K562 (cell line): ENCODE measurements around the gene TRMT44. TPM values are rescaled to one million over a fixed set of nuclear protein-coding genes. Genes with fewer than 3 reads are reported as not detected.

ENCODE experiments used
- ATF1 ChIP-seq, 2 experiments: fragments of 450-650 bp in 1 of 2; IDR thresholded peaks; 2 replicates each; pipeline ENCODE4 v1.6.1; 2016; ENCODE audit warnings: missing compliant biosample characterization in 1 of 2, missing genetic modification characterization in 1 of 2
- FOXA3 ChIP-seq, 2 experiments: fragments of 450-650 bp in 1 of 2; sonication (generic) in 1 of 2; formaldehyde crosslinking; IDR thresholded peaks in 1 of 2; conservative IDR thresholded peaks in 1 of 2; 2 replicates each; pipeline versions ENCODE4 v1.4.0 to v1.8.0; 2020 to 2022; ENCODE audit warnings: mild to moderate bottlenecking in 2 of 2, missing genetic modification reagents in 1 of 2
- HOXB6 ChIP-seq: fragments of 250-450 bp; sonication (Bioruptor Pico); IDR thresholded peaks from 2 replicates; pipeline ENCODE4 v1.5.1; 2022; ENCODE audit warnings: mild to moderate bottlenecking, borderline replicate concordance
- JUND ChIP-seq, 2 experiments: IDR thresholded peaks; 2 replicates in 1 of 2; 3 replicates in 1 of 2; pipeline ENCODE4 v1.6.1; 2011; ENCODE audit warnings: borderline replicate concordance in 2 of 2, low read depth in 2 of 2, low read length in 2 of 2, improper control_type of control experiment in 1 of 2, missing biosample characterization in 1 of 2, missing genetic modification characterization in 1 of 2, missing genetic modification reagents in 1 of 2
- POLR2B ChIP-seq: fragments of 450-650 bp; IDR thresholded peaks from 2 replicates; pipeline ENCODE4 v1.6.1; 2018; ENCODE audit warnings: low read depth; ENCODE audit not compliant: partially characterized antibody
- PTTG1 ChIP-seq: fragments of 450-650 bp; IDR thresholded peaks from 2 replicates; pipeline ENCODE4 v1.6.1; 2016; ENCODE audit warnings: low read depth, mild to moderate bottlenecking, missing genetic modification characterization, missing compliant biosample characterization
- ZNF766 ChIP-seq: fragments of 200-800 bp; sonication (Bioruptor generic); conservative IDR thresholded peaks from 2 replicates; pipeline ENCODE4 v1.6.1; 2016; ENCODE audit warnings: missing genetic modification characterization, missing compliant biosample characterization
- ZZZ3 ChIP-seq: fragments of 450-650 bp; IDR thresholded peaks from 2 replicates; pipeline ENCODE4 v1.6.1; 2016; ENCODE audit warnings: antibody characterized with exemption, mild to moderate bottlenecking, moderate library complexity
- polyA plus RNA-seq, 8 experiments: library from polyadenylated mRNA; depleted of rRNA in 4 of 8; stranded (reverse) in 5 of 8; unstranded in 3 of 8; fragments of >200 nt; fragmentation: Nextera tagmentation in 2 of 8; fragmentation: Illumina TruSeq in 1 of 8; extraction: Ambion mirVana in 2 of 8; extraction: Trizol in 1 of 8; gene quantifications; 2 replicates each; pipeline versions ENCODE4 v1.2.1 to v1.2.3, GENCODE V29; 2011 to 2014; ENCODE audit warnings: inconsistent platforms in 1 of 8, missing spikeins in 1 of 8
- total RNA-seq, 7 experiments: library from RNA; depleted of rRNA in 6 of 7; stranded (reverse); fragments of >200 nt in 6 of 7; fragmentation: Illumina TruSeq in 2 of 7; extraction: Trizol in 2 of 7; gene quantifications; 2 replicates each; pipeline versions ENCODE4 v1.2.1 to v1.2.3, GENCODE V29; 2011 to 2021; ENCODE audit warnings: low replicate concordance in 1 of 7
- TF ChIP-seq, protein P1 (sequence below): sonication (generic); formaldehyde crosslinking; IDR thresholded peaks from 2 replicates; pipeline ENCODE4 v1.8.1; 2023; ENCODE audit warnings: mild to moderate bottlenecking, missing genetic modification reagents
- TF ChIP-seq, protein P2 (sequence below), 2 experiments: fragments of 450-650 bp in 1 of 2; sonication (generic) in 1 of 2; formaldehyde crosslinking in 1 of 2; IDR thresholded peaks in 1 of 2; conservative IDR thresholded peaks in 1 of 2; 2 replicates each; pipeline versions ENCODE4 v1.6.1 to v1.8.1; 2016 to 2023; ENCODE audit warnings: mild to moderate bottlenecking in 2 of 2, moderate library complexity in 2 of 2, inconsistent platforms in 1 of 2, missing genetic modification reagents in 1 of 2
- TF ChIP-seq, protein P3 (sequence below), 2 experiments: fragments of 450-650 bp in 1 of 2; sonication (generic) in 1 of 2; formaldehyde crosslinking; conservative IDR thresholded peaks; 2 replicates each; pipeline versions ENCODE4 v1.4.0 to v1.8.1; 2020 to 2022; ENCODE audit warnings: mild to moderate bottlenecking in 1 of 2, missing genetic modification reagents in 1 of 2
- TF ChIP-seq, protein P4 (sequence below): fragments of 250-450 bp; sonication (Bioruptor Pico); IDR thresholded peaks from 2 replicates; pipeline ENCODE4 v1.8.0; 2021; ENCODE audit warnings: mild to moderate bottlenecking, moderate library complexity
- TF ChIP-seq, protein P5 (sequence below): IDR thresholded peaks from 2 replicates; pipeline ENCODE4 v1.6.1; 2011; ENCODE audit warnings: borderline replicate concordance, low read depth, mild to moderate bottlenecking, moderate library complexity, low read length; ENCODE audit not compliant: insufficient read depth, poor library complexity, severe bottlenecking

Gene TRMT44
- total and polyA plus RNA-seq, 9 of the 15 experiments (the other 6 are each of a cell fraction or from before 2014, with no cell fraction given) = 1.2 to 18.6 (median 10.0) TPM

DNA sequence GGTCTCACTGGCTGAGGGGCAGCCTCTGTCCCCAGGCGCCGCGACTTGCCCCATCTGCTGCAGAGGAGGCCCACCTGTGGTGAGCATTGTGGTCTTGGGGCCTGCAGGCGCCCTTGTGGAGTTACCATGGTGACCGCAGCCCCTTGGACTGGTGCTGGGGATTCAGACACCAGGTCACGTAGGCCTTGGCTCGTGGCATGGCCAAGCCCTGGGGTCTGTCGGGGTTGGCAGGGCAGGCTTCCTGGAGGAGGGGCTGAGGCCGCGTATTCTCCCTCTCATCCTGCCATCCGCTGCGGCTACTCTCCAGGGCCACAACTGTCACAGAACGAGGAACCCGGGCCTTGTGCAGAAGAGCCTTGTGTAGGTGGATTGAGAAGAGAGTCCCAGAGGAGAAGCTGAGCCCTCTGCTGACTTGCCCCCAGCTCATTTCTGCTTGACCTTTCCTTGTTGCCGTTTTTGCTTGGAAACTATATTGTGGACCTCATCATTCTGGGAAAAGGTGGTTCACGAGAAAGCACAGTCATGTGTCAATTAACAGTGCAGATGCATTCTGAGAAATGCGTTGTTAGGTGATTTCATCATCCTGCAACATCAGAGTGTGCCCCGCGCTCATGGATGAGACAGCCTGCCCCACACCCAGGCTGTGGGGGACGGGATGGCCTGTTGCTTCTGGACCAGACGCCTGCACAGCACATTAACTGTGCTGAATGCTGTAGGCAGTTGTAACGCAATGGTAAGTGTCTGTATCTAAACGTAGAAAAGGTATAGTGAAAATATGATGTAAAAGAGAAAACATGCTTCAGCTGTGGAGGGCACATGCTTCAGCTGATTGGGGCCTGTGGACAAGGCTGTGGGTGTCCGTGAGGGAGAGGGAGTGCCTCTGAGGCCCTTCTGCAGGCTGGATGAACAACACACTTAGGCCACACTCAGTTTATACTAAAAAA, 38.5 kb downstream of the TRMT44 start (continued):
- TF ChIP-seq, protein P1, sequence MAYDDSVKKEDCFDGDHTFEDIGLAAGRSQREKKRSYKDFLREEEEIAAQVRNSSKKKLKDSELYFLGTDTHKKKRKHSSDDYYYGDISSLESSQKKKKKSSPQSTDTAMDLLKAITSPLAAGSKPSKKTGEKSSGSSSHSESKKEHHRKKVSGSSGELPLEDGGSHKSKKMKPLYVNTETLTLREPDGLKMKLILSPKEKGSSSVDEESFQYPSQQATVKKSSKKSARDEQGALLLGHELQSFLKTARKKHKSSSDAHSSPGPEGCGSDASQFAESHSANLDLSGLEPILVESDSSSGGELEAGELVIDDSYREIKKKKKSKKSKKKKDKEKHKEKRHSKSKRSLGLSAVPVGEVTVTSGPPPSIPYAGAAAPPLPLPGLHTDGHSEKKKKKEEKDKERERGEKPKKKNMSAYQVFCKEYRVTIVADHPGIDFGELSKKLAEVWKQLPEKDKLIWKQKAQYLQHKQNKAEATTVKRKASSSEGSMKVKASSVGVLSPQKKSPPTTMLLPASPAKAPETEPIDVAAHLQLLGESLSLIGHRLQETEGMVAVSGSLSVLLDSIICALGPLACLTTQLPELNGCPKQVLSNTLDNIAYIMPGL (CRISPR knock-in tag) = no peak
- TF ChIP-seq JUND (IDR thresholded peaks at IDR 0.05; ENCODE audit: borderline replicate concordance, low read depth, low read length) (peak; percentile 89), JUND (tag; IDR thresholded peaks at IDR 0.05; ENCODE audit: borderline replicate concordance, low read depth, low read length) (peak; percentile 89; the same call in 2 of the 3 replicates), FOXA3 (CRISPR knock-in tag; conservative IDR thresholded peaks at IDR 0.05 in 1 of 2, IDR thresholded peaks at IDR 0.05 in 1 of 2) (0 out of 4 replicates have a peak, but pooled peaks of 1 of the 2 experiments have one; percentile 36), ZNF766 (CRISPR knock-in tag) (peak; percentile 51; the same call in 1 of the 2 replicates), HOXB6 (CRISPR knock-in tag) (0 out of 2 replicates have a peak, but pooled peaks have one; percentile 7), PTTG1 (no peak), ZZZ3 (no peak), POLR2B (peak; percentile 54), ATF1 (CRISPR knock-in tag; IDR thresholded peaks at IDR 0.05) (no peak), ATF1 (tag; IDR thresholded peaks at IDR 0.05) (peak; percentile 82)
- TF ChIP-seq, protein P2, sequence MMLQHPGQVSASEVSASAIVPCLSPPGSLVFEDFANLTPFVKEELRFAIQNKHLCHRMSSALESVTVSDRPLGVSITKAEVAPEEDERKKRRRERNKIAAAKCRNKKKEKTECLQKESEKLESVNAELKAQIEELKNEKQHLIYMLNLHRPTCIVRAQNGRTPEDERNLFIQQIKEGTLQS (IDR thresholded peaks at IDR 0.05) = peak; percentile 99
- TF ChIP-seq, protein P2 (CRISPR knock-in tag; conservative IDR thresholded peaks at IDR 0.05) = no peak
- TF ChIP-seq, protein P3, sequence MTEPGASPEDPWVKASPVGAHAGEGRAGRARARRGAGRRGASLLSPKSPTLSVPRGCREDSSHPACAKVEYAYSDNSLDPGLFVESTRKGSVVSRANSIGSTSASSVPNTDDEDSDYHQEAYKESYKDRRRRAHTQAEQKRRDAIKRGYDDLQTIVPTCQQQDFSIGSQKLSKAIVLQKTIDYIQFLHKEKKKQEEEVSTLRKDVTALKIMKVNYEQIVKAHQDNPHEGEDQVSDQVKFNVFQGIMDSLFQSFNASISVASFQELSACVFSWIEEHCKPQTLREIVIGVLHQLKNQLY (CRISPR knock-in tag; conservative IDR thresholded peaks at IDR 0.05) = no peak
- TF ChIP-seq, protein P4, sequence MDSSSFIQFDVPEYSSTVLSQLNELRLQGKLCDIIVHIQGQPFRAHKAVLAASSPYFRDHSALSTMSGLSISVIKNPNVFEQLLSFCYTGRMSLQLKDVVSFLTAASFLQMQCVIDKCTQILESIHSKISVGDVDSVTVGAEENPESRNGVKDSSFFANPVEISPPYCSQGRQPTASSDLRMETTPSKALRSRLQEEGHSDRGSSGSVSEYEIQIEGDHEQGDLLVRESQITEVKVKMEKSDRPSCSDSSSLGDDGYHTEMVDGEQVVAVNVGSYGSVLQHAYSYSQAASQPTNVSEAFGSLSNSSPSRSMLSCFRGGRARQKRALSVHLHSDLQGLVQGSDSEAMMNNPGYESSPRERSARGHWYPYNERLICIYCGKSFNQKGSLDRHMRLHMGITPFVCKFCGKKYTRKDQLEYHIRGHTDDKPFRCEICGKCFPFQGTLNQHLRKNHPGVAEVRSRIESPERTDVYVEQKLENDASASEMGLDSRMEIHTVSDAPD = peak; percentile 43; the same call in 1 of the 2 replicates
- TF ChIP-seq, protein P5, sequence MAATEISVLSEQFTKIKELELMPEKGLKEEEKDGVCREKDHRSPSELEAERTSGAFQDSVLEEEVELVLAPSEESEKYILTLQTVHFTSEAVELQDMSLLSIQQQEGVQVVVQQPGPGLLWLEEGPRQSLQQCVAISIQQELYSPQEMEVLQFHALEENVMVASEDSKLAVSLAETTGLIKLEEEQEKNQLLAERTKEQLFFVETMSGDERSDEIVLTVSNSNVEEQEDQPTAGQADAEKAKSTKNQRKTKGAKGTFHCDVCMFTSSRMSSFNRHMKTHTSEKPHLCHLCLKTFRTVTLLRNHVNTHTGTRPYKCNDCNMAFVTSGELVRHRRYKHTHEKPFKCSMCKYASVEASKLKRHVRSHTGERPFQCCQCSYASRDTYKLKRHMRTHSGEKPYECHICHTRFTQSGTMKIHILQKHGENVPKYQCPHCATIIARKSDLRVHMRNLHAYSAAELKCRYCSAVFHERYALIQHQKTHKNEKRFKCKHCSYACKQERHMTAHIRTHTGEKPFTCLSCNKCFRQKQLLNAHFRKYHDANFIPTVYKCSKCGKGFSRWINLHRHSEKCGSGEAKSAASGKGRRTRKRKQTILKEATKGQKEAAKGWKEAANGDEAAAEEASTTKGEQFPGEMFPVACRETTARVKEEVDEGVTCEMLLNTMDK = no peak
